Adrenal gland (tissue), 12 donors: Measurements from ENCODE around the gene EHMT1. TPM values are rescaled to one million over a fixed set of nuclear protein-coding genes. Genes with fewer than 3 reads are reported as not detected.

Experiments
- DNase-seq, 7 donors: peaks; one replicate each; pipeline ENCODE4 v3.0.0-alpha.2; 2019 to 2020
- H3K27ac ChIP-seq, 5 donors: fragments of 200-600 bp; sonication (generic) in 4 of 5; 1 replicate in 3 of 5; 2 replicates in 2 of 5; pipeline versions ENCODE4 v1.5.1 to v1.8.0; 2016 to 2020; ENCODE audit warnings: mild to moderate bottlenecking in 1 of 5
- H3K27me3 ChIP-seq: fragments of 200-600 bp; 2 replicates; pipeline ENCODE4 v1.8.0; 2021
- H3K36me3 ChIP-seq, 2 donors: fragments of 200-600 bp; replicated peaks in 1 of 2; 1 replicate in 1 of 2; 2 replicates in 1 of 2; pipeline versions ENCODE4 v1.5.1 to v1.8.0; 2018 to 2022
- H3K4me1 ChIP-seq, 2 donors: fragments of 200-600 bp; replicated peaks in 1 of 2; 1 replicate in 1 of 2; 2 replicates in 1 of 2; pipeline versions ENCODE4 v1.5.1 to v1.8.0; 2018 to 2021
- H3K4me3 ChIP-seq, 4 donors: fragments of 200-600 bp; sonication (generic) in 3 of 4; one replicate each; pipeline ENCODE4 v1.5.1; 2016 to 2018
- H3K9me3 ChIP-seq, 3 donors: fragments of 200-600 bp; sonication (generic) in 1 of 3; replicated peaks in 1 of 3; 1 replicate in 2 of 3; 2 replicates in 1 of 3; pipeline versions ENCODE4 v1.5.1 to v1.8.0; 2016 to 2021
- CTCF ChIP-seq, 6 experiments: fragments of 450-650 bp in 4 of 6; fragments of 200-600 bp in 2 of 6; sonication (generic) in 1 of 6; IDR thresholded peaks; 1 replicate in 5 of 6; 2 replicates in 1 of 6; pipeline versions ENCODE4 v1.5.1 to v1.8.0; 2016 to 2021; ENCODE audit warnings: antibody characterized with exemption in 6 of 6, mild to moderate bottlenecking in 2 of 6, moderate library complexity in 1 of 6
- POLR2A ChIP-seq, 2 donors: fragments of 450-650 bp; IDR thresholded peaks; one replicate each; pipeline ENCODE4 v1.6.1; 2017; ENCODE audit warnings: antibody characterized with exemption in 2 of 2, mild to moderate bottlenecking in 2 of 2, moderate library complexity in 1 of 2
- WGBS, 4 donors: extraction: QIAGEN DNeasy Blood & Tissue Kit in 2 of 4; methylation state at CpG; one replicate each; pipeline versions ENCODE4 v1.1.5 to v1.1.7; 2013 to 2017; 5-methylcytosine and 5-hydroxymethylcytosine counted together
- intact Hi-C, 2 donors: fragments of 100-400 bp; cut with DNase I; formaldehyde crosslinking; loops; one replicate each; pipeline versions ENCODE4 v1.14.1 to v1.15.0; 2022 to 2023
- polyA plus RNA-seq, 3 donors: library from polyadenylated mRNA; stranded (reverse); fragments of 200-250 nt in 2 of 3; fragments of 350-450 nt in 1 of 3; fragmentation: Illumina TruSeq in 1 of 3; extraction: RNeasy Lipid Tissue Mini Kit (QIAGEN cat#74804) in 1 of 3; gene quantifications; one replicate each; pipeline ENCODE4 v1.2.3, GENCODE V29; 2013 to 2014
- total RNA-seq, 9 donors: library from RNA; depleted of rRNA in 4 of 9; stranded (reverse); fragments of >200 nt in 4 of 9; fragments of 120-200 nt in 1 of 9; fragmentation: NEBNext Ultra II Directional in 1 of 9; extraction: Animal tissue kit (Norgen Biotek cat#: 25700) in 1 of 9; gene quantifications; one replicate each; pipeline versions ENCODE4 v1.1.0 to v1.2.4, GENCODE V29; 2013 to 2023
- donor health status: healthy with polysubstance abuse.
- donor health status: Bipolar disorder and iron deficiency.
- donor health status: DM: yes; HTN: yes; CAD: no.
- donor health status: DM: no; HTN: no; CAD: no.
- donor health status: DM: no; HTN: no; CAD: no.
- donor health status: DM: yes; HTN: yes; CAD: no.

Gene EHMT1
- total and polyA plus RNA-seq, 12 donors: 42.0 to 171 (median 71.0) TPM

- H3K4me1 ChIP-seq: no peaks in the 10 kb centered on the region
- H3K27ac ChIP-seq: no peak overlapping the region
- peaks cover 0 to 51% of the 10 kb centered on the region in 2 donors for H3K36me3 ChIP-seq
- H3K9me3 ChIP-seq: no peaks in the 10 kb centered on the region
- no peaks in the 10 kb centered on the region for H3K27me3 ChIP-seq
- TF ChIP-seq POLR2A (IDR thresholded peaks at IDR 0.05) (no peak), CTCF (IDR thresholded peaks at IDR 0.05) (no peak)
- 89 to 93% (median 92%) methylated on average over 11 to 15 of the region's 15 CpGs for WGBS, 4 donors
- no peak overlapping the region for H3K4me3 ChIP-seq
- no peak for DNase-seq
- intact Hi-C loops: no loop called here
These were observed 168.6 kb downstream of the EHMT1 start for GRCh38 chr9:137787381-137787780.

GRCh38 chr9:137787786-137788505 lies 169.1 kb downstream of the EHMT1 start:
- Histone ChIP-seq H3K4me3 (no peak overlapping the region), H3K36me3 (peaks cover 0 to 51% of the 10 kb centered on the region in 2 donors), H3K4me1 (no peaks in the 10 kb centered on the region), H3K9me3 (no peaks in the 10 kb centered on the region), H3K27me3 (no peaks in the 10 kb centered on the region), H3K27ac (no peak overlapping the region)
- WGBS, 4 donors: 86 to 97% (median 91%) methylated on average over 10 to 18 of the region's 18 CpGs
- TF ChIP-seq CTCF (IDR thresholded peaks at IDR 0.05): no peak
- TF ChIP-seq POLR2A (IDR thresholded peaks at IDR 0.05): no peak
- no peak for DNase-seq
- intact Hi-C loops: no loop called here

GRCh38 chr9:137788561-137789294 lies 169.9 kb downstream of the EHMT1 start:
- WGBS, 4 donors: 53 to 83% (median 74%) methylated on average over 37 to 59 of the region's 59 CpGs
- peaks cover 0 to 50% of the 10 kb centered on the region in 2 donors for H3K36me3 ChIP-seq
- TF ChIP-seq CTCF (IDR thresholded peaks at IDR 0.05): no peak
- TF ChIP-seq POLR2A (IDR thresholded peaks at IDR 0.05): no peak

GRCh38 chr9:137789295-137789895 lies 170.6 kb downstream of the EHMT1 start:
- intact Hi-C loops: no loop called here
- DNase-seq: no peak
- H3K27me3 ChIP-seq: no peaks in the 10 kb centered on the region
- peaks cover 0 to 52% of the 10 kb centered on the region in 2 donors for H3K36me3 ChIP-seq
- H3K9me3 ChIP-seq: no peaks in the 10 kb centered on the region
- no peak for TF ChIP-seq POLR2A (IDR thresholded peaks at IDR 0.05)
- TF ChIP-seq CTCF (IDR thresholded peaks at IDR 0.05): no peak
- no peak overlapping the region for H3K27ac ChIP-seq
- H3K4me1 ChIP-seq: no peaks in the 10 kb centered on the region
- no peak overlapping the region for H3K4me3 ChIP-seq
- WGBS, 4 donors: 87 to 91% (median 88%) methylated on average over 20 of the region's 20 CpGs

More at GRCh38 chr9:137788561-137789294, 169.9 kb downstream of the EHMT1 start:
- no peak overlapping the region for H3K27ac ChIP-seq
- intact Hi-C loops: no loop called here
- no peak overlapping the region for H3K4me3 ChIP-seq
- DNase-seq: peak in 4 of 7 donors; percentile 39 to 58 (median 52)
- no peaks in the 10 kb centered on the region for H3K27me3 ChIP-seq
- no peaks in the 10 kb centered on the region for H3K4me1 ChIP-seq
- no peaks in the 10 kb centered on the region for H3K9me3 ChIP-seq
